Prostate gland (tissue), 2 donors: ENCODE results near the gene SCYL3. TPM values are rescaled to one million over a fixed set of nuclear protein-coding genes. Genes with fewer than 3 reads are reported as not detected.

Experiments used
- DNase-seq: peaks from one replicate; pipeline ENCODE4 v3.0.0-alpha.2; 2019; ENCODE audit warnings: low spot score
- H3K27ac ChIP-seq, 2 donors: fragments of 200-600 bp; sonication (generic); 2 replicates each; pipeline ENCODE4 v1.5.1; 2017 to 2019
- H3K27me3 ChIP-seq: fragments of 200-600 bp; sonication (generic); replicated peaks from 2 replicates; pipeline ENCODE4 v1.5.1; 2019; ENCODE audit not compliant: insufficient read depth
- H3K36me3 ChIP-seq, 2 donors: fragments of 200-600 bp; sonication (generic); 1 replicate in 1 of 2; 2 replicates in 1 of 2; pipeline versions ENCODE4 v1.5.1 to v1.8.1; 2017 to 2019
- H3K4me1 ChIP-seq: fragments of 200-600 bp; sonication (generic); replicated peaks from 2 replicates; pipeline ENCODE4 v1.5.1; 2019
- H3K4me3 ChIP-seq, 2 donors: fragments of 200-600 bp; sonication (generic); 2 replicates each; pipeline ENCODE4 v1.5.1; 2017 to 2019
- H3K9me3 ChIP-seq: fragments of 200-600 bp; sonication (generic); 2 replicates; pipeline ENCODE4 v1.5.1; 2017
- CTCF ChIP-seq, 4 experiments: fragments of 200-600 bp in 2 of 4; fragments of 450-650 bp in 2 of 4; sonication (generic) in 2 of 4; IDR thresholded peaks; 1 replicate in 3 of 4; 2 replicates in 1 of 4; pipeline ENCODE4 v1.5.1; 2016 to 2019; ENCODE audit warnings: antibody characterized with exemption in 4 of 4, mild to moderate bottlenecking in 2 of 4, moderate library complexity in 2 of 4
- POLR2A ChIP-seq: fragments of 450-650 bp; IDR thresholded peaks from one replicate; pipeline ENCODE4 v1.6.1; 2016; ENCODE audit warnings: antibody characterized with exemption, mild to moderate bottlenecking
- POLR2AphosphoS5 ChIP-seq: sonication (generic); formaldehyde crosslinking; IDR thresholded peaks from one replicate; pipeline ENCODE4 v1.6.1; 2017; ENCODE audit warnings: antibody characterized with exemption
- WGBS: methylation state at CpG from one replicate; pipeline ENCODE4 v1.1.5; 2018; 5-methylcytosine and 5-hydroxymethylcytosine counted together
- intact Hi-C: fragments of 100-400 bp; cut with DNase I; formaldehyde crosslinking; loops from one replicate; pipeline ENCODE4 v1.14.2; 2022
- small RNA-seq, 2 donors: library from RNA; depleted of rRNA; stranded (forward); fragments of <200 nt; gene quantifications; one replicate each; pipeline ENCODE3, GENCODE V24; 2016
- total RNA-seq, 2 donors: library from RNA; depleted of rRNA; stranded (reverse); fragments of >200 nt; gene quantifications; one replicate each; pipeline ENCODE4 v1.1.0, GENCODE V29; 2016

The SCYL3 gene
- total RNA-seq, 2 donors from 2014 or later, result 15.8 to 18.6 TPM

GRCh38 chr1:169809370-169810095 lies 84.2 kb downstream of the SCYL3 start:
- intact Hi-C loops, result loop anchor here (5.0 kb wide), 1 partner anchor 257 kb away; no protein-coding TSS in a partner anchor
- Histone ChIP-seq H3K9me3 (no peaks in the 10 kb centered on the region), H3K4me3 (no peak overlapping the region), H3K4me1 (no peaks in the 10 kb centered on the region), H3K27ac (no peak overlapping the region), H3K27me3 (no peaks in the 10 kb centered on the region), H3K36me3 (no peaks in the 10 kb centered on the region)
- WGBS, result 60% methylated on average over 4 of the region's 4 CpGs
- TF ChIP-seq CTCF (IDR thresholded peaks at IDR 0.05), result peak; percentile 35 to 72 (median 67)
- TF ChIP-seq POLR2A, result no peak
- TF ChIP-seq POLR2AphosphoS5, result no peak
- peak; percentile 42 for DNase-seq

- intact Hi-C loops, result loop anchor here (5.0 kb wide), 1 partner anchor 253 kb away; no protein-coding TSS in a partner anchor
- Histone ChIP-seq H3K27ac (no peak overlapping the region), H3K36me3 (no peaks in the 10 kb centered on the region), H3K4me3 (no peak overlapping the region), H3K9me3 (no peaks in the 10 kb centered on the region), H3K27me3 (no peaks in the 10 kb centered on the region), H3K4me1 (no peaks in the 10 kb centered on the region)
- no peak for TF ChIP-seq POLR2A
- TF ChIP-seq POLR2AphosphoS5, result no peak
- TF ChIP-seq CTCF (IDR thresholded peaks at IDR 0.05), result no peak
- WGBS, result 84% methylated on average over 2 of the region's 2 CpGs
- no peak for DNase-seq
Observed at GRCh38 chr1:169804941-169805340, 88.8 kb downstream of the SCYL3 start.

- Histone ChIP-seq H3K27me3 (no peaks in the 10 kb centered on the region), H3K36me3 (no peaks in the 10 kb centered on the region), H3K4me1 (no peaks in the 10 kb centered on the region), H3K27ac (no peak overlapping the region), H3K4me3 (no peak overlapping the region), H3K9me3 (no peaks in the 10 kb centered on the region)
- intact Hi-C loops, result no loop called here
- TF ChIP-seq POLR2A (no peak), POLR2AphosphoS5 (no peak), CTCF (IDR thresholded peaks at IDR 0.05) (no peak)
- no peak for DNase-seq
Observed at GRCh38 chr1:169802888-169803287, 90.8 kb downstream of the SCYL3 start.

Small RNA genes lying within 50 kb of the gene (small RNA-seq; reads per million reads assigned to genes)
- 0 reads per million in 2 donors for gene RN7SL333P

Other genes starting within 250 kb of the SCYL3 start
- 1 to 10 TPM; 1.3 to 4.8 TPM for gene SELL, start 182.3 kb downstream of the SCYL3 start, total RNA-seq
- gene SELE, start 159.8 kb downstream of the SCYL3 start, total RNA-seq, result 1 to 10 TPM; 1.7 to 3.0 TPM
- gene METTL18, start 99.0 kb downstream of the SCYL3 start, total RNA-seq, result 1 to 10 TPM; 5.7 to 7.5 TPM
- gene KIFAP3, start 180.8 kb upstream of the SCYL3 start, total RNA-seq, result 10 to 100 TPM; 17.1 to 37.3 TPM